ENCODE results near the gene ADCY4. TPM values are rescaled to one million over a fixed set of nuclear protein-coding genes. Genes with fewer than 3 reads are reported as not detected.

ADCY4 gene
- total and polyA plus RNA-seq, 2 donors (not counting 1 experiment from before 2014, with no cell fraction given): 2.3 to 7.8 TPM

DNA sequence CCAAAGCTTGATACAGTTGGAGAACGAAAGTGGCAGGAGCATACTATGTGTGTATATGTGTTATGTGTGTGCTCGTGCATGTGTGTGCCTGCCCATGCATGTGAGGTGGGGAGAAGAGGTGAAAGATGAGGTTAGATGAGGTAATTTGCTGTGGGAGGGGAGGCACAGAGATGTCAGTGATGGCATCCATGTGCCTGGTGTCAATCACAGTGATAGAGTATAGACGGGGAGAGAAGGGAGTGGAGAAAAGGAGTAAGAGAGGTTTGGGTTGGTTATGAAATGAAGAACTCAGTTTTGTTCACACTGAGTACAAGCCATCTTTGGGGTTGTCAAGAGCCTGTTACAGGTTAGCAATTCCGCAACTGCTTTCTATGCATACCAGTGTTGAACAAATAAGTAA is 49.3 kb upstream of the ADCY4 start:
- ChIA-PET CTCF (interaction anchor here (1.6 kb wide), 1 partner anchor 51 kb away, joined by 4 read pairs; no protein-coding TSS in a partner anchor), POLR2A (no interaction called here)
- Histone ChIP-seq H3K4me2 (replicated peaks; ENCODE audit: low read depth, low read length, poor library complexity, severe bottlenecking) (no peak overlapping the region), H3K36me3 (replicated peaks in 1 of 2; ENCODE audit: control extremely low read depth in 1 of 2, control insufficient read depth in 1 of 2, extremely low read depth in 1 of 2, insufficient read depth in 2 of 2, low read length in 1 of 2) (no peaks in the 10 kb centered on the region), H3K79me2 (ENCODE audit: control insufficient read depth, insufficient read depth, low read length) (no peaks in the 10 kb centered on the region), H4K20me1 (ENCODE audit: control insufficient read depth, insufficient read depth, low read length, poor library complexity, severe bottlenecking) (no peaks in the 10 kb centered on the region), H3K9me3 (ENCODE audit: control extremely low read depth in 1 of 3, control insufficient read depth in 2 of 3, insufficient read depth in 1 of 3, low read length in 2 of 3) (no peaks in the 10 kb centered on the region), H3K9ac (ENCODE audit: low read length) (no peak overlapping the region), H3K4me3 (ENCODE audit: control extremely low read depth in 1 of 5, extremely low read depth in 1 of 5, insufficient read depth in 1 of 5, low read depth in 2 of 5, low read length in 4 of 5) (no peak overlapping the region), H2AFZ (ENCODE audit: insufficient read depth, low read depth, low read length, poor library complexity, severe bottlenecking) (no peak overlapping the region), H3K27me3 (replicated peaks in 1 of 4; ENCODE audit: control extremely low read depth in 1 of 4, control insufficient read depth in 3 of 4, insufficient read depth in 4 of 4, low read length in 3 of 4) (peaks cover 0 to 3% (median 1%) of the 10 kb centered on the region in 4 experiments), H3K4me1 (ENCODE audit: control insufficient read depth in 2 of 2, insufficient read depth in 2 of 2, low read length in 2 of 2) (no peaks in the 10 kb centered on the region), H3K27ac (ENCODE audit: low read length in 2 of 2) (no peak overlapping the region)
- ATAC-seq (ENCODE audit: low read depth): no peak
- no peaks in the 10 kb centered on the region for H3K4me1 Mint-ChIP-seq
- intact Hi-C loops (cut with micrococcal nuclease): no loop called here
- no peaks in the 10 kb centered on the region for H3K9me3 Mint-ChIP-seq (ENCODE audit: insufficient read depth)
- DNase-seq: no peak
- 97% methylated on average over 3 of the region's 4 CpGs for WGBS (ENCODE audit: insufficient coverage)
- TF ChIP-seq EZH2 (IDR thresholded peaks at IDR 0.05; ENCODE audit: borderline replicate concordance, insufficient read depth, low read depth, low read length, poor library complexity, severe bottlenecking): no peak
- TF ChIP-seq, protein P1, sequence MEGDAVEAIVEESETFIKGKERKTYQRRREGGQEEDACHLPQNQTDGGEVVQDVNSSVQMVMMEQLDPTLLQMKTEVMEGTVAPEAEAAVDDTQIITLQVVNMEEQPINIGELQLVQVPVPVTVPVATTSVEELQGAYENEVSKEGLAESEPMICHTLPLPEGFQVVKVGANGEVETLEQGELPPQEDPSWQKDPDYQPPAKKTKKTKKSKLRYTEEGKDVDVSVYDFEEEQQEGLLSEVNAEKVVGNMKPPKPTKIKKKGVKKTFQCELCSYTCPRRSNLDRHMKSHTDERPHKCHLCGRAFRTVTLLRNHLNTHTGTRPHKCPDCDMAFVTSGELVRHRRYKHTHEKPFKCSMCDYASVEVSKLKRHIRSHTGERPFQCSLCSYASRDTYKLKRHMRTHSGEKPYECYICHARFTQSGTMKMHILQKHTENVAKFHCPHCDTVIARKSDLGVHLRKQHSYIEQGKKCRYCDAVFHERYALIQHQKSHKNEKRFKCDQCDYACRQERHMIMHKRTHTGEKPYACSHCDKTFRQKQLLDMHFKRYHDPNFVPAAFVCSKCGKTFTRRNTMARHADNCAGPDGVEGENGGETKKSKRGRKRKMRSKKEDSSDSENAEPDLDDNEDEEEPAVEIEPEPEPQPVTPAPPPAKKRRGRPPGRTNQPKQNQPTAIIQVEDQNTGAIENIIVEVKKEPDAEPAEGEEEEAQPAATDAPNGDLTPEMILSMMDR (IDR thresholded peaks at IDR 0.05): no peak
- H3K27ac Mint-ChIP-seq: no peak overlapping the region
- peaks cover 26% of the 10 kb centered on the region for H3K27me3 Mint-ChIP-seq
- no peak overlapping the region for H3K4me3 Mint-ChIP-seq

- Mint-ChIP-seq H3K27ac (no peak overlapping the region), H3K27me3 (peaks cover 13% of the 10 kb centered on the region), H3K4me3 (no peak overlapping the region), H3K4me1 (no peaks in the 10 kb centered on the region), H3K9me3 (ENCODE audit: insufficient read depth) (no peaks in the 10 kb centered on the region)
- peaks cover 0 to 3% (median 1%) of the 10 kb centered on the region in 4 experiments for H3K27me3 ChIP-seq (replicated peaks in 1 of 4; ENCODE audit: control extremely low read depth in 1 of 4, control insufficient read depth in 3 of 4, insufficient read depth in 4 of 4, low read length in 3 of 4)
- H3K79me2 ChIP-seq (ENCODE audit: control insufficient read depth, insufficient read depth, low read length): no peaks in the 10 kb centered on the region
- no peak overlapping the region for H3K4me2 ChIP-seq (replicated peaks; ENCODE audit: low read depth, low read length, poor library complexity, severe bottlenecking)
- H3K9me3 ChIP-seq (ENCODE audit: control extremely low read depth in 1 of 3, control insufficient read depth in 2 of 3, insufficient read depth in 1 of 3, low read length in 2 of 3): no peaks in the 10 kb centered on the region
- WGBS (ENCODE audit: insufficient coverage): 89% methylated on average over 4 of the region's 4 CpGs
- POLR2A ChIA-PET: no interaction called here
- ATAC-seq (ENCODE audit: low read depth) (no peak), DNase-seq (no peak)
- CTCF ChIA-PET: no interaction called here
- H3K4me3 ChIP-seq (ENCODE audit: control extremely low read depth in 1 of 5, extremely low read depth in 1 of 5, insufficient read depth in 1 of 5, low read depth in 2 of 5, low read length in 4 of 5): no peak overlapping the region
- H3K27ac ChIP-seq (ENCODE audit: low read length in 2 of 2): no peak overlapping the region
- TF ChIP-seq EZH2 (IDR thresholded peaks at IDR 0.05; ENCODE audit: borderline replicate concordance, insufficient read depth, low read depth, low read length, poor library complexity, severe bottlenecking): no peak
- TF ChIP-seq, protein P1 (IDR thresholded peaks at IDR 0.05): no peak
- no peaks in the 10 kb centered on the region for H3K4me1 ChIP-seq (ENCODE audit: control insufficient read depth in 2 of 2, insufficient read depth in 2 of 2, low read length in 2 of 2)
- no peak overlapping the region for H3K9ac ChIP-seq (ENCODE audit: low read length)
- H3K36me3 ChIP-seq (replicated peaks in 1 of 2; ENCODE audit: control extremely low read depth in 1 of 2, control insufficient read depth in 1 of 2, extremely low read depth in 1 of 2, insufficient read depth in 2 of 2, low read length in 1 of 2): no peaks in the 10 kb centered on the region
- intact Hi-C loops (cut with micrococcal nuclease): no loop called here
- no peaks in the 10 kb centered on the region for H4K20me1 ChIP-seq (ENCODE audit: control insufficient read depth, insufficient read depth, low read length, poor library complexity, severe bottlenecking)
- H2AFZ ChIP-seq (ENCODE audit: insufficient read depth, low read depth, low read length, poor library complexity, severe bottlenecking): no peak overlapping the region
Measured at GRCh38 chr14:24382064-24382371, 47.1 kb upstream of the ADCY4 start.

Measured in B cell (primary cell).